Uterus (tissue), 2 donors: ENCODE measurements around the gene SELENOS.

ENCODE experiments used
- CTCF ChIP-seq, 4 experiments: fragments of 200-600 bp in 2 of 4; fragments of 450-650 bp in 2 of 4; sonication (generic) in 2 of 4; IDR thresholded peaks; one replicate each; pipeline ENCODE4 v1.5.1; 2016 to 2019; ENCODE audit warnings: antibody characterized with exemption in 4 of 4, mild to moderate bottlenecking in 2 of 4, moderate library complexity in 1 of 4
- POLR2A ChIP-seq, 2 donors: fragments of 450-650 bp; IDR thresholded peaks; one replicate each; pipeline ENCODE4 v1.6.1; 2016; ENCODE audit warnings: antibody characterized with exemption in 2 of 2, mild to moderate bottlenecking in 1 of 2, moderate library complexity in 1 of 2

GRCh38 chr15:101255615-101256241 is 21.6 kb downstream of the SELENOS start:
- no peak for TF ChIP-seq CTCF (IDR thresholded peaks at IDR 0.05)
- TF ChIP-seq POLR2A (IDR thresholded peaks at IDR 0.05): no peak
